Endothelial cell of umbilical vein (primary cell): ENCODE results near the gene CAMKMT. TPM values are rescaled to one million over a fixed set of nuclear protein-coding genes. Genes with fewer than 3 reads are reported as not detected.

Experiments
- BruUV-seq: library from RNA; stranded (reverse); fragments of 400-500 nt; replicated peaks from 2 replicates; lab custom pipeline; 2021; lab: Mats Ljungman, UMichigan
- CTCF ChIA-PET: fragments of 300-600, 350-600 bp; sonication (Branson Sonifier 250); formaldehyde crosslinking; loops from one replicate; lab custom pipeline; 2021; ENCODE audit warnings: antibody characterized with exemption, inconsistent platforms; lab: Charles Lee
- POLR2A ChIA-PET: fragments of 300-600, 350-600 bp; sonication (Branson Sonifier 250); formaldehyde crosslinking; loops from one replicate; lab custom pipeline; 2021; ENCODE audit warnings: antibody characterized with exemption, inconsistent platforms; lab: Charles Lee
- DNase-seq: peaks from one replicate; pipeline ENCODE4 v3.0.0-alpha.2; 2011; ENCODE audit warnings: low read depth, low spot score
- FAIRE-seq: peaks from 2 replicates; lab custom pipeline; 2011; peaks lifted over from hg19 to GRCh38; lab: Jason Lieb, UNC
- H2AFZ ChIP-seq: 2 replicates; pipeline ENCODE4 v1.6.0; 2012; ENCODE audit warnings: low read depth, low read length, control low read depth, inconsistent platforms
- H3K27ac ChIP-seq: 2 replicates; pipeline ENCODE4 v1.5.1; 2011; ENCODE audit warnings: low read depth, mild to moderate bottlenecking, control low read depth, low read length, moderate library complexity; ENCODE audit not compliant: insufficient read depth
- H3K27me3 ChIP-seq, 2 experiments: 2 replicates each; pipeline versions ENCODE4 v1.6.0 to v1.6.1; 2011; ENCODE audit warnings: low read length in 2 of 2, mixed read lengths in 1 of 2; ENCODE audit not compliant: control insufficient read depth in 2 of 2, insufficient read depth in 2 of 2
- H3K36me3 ChIP-seq, 2 experiments: 2 replicates in 1 of 2; 3 replicates in 1 of 2; pipeline ENCODE4 v1.5.1; 2011; ENCODE audit warnings: low read length in 2 of 2, mild to moderate bottlenecking in 1 of 2, moderate library complexity in 1 of 2; ENCODE audit not compliant: control insufficient read depth in 2 of 2, insufficient read depth in 2 of 2; ENCODE audit errors: extremely low read depth in 1 of 2
- H3K4me1 ChIP-seq: 3 replicates; pipeline ENCODE4 v1.5.1; 2011; ENCODE audit warnings: mild to moderate bottlenecking, low read length; ENCODE audit not compliant: control insufficient read depth, insufficient read depth; ENCODE audit errors: extremely low read depth
- H3K4me2 ChIP-seq: 2 replicates; pipeline ENCODE4 v1.6.1; 2011; ENCODE audit warnings: low read length, control low read depth, mixed read lengths; ENCODE audit not compliant: insufficient read depth
- H3K4me3 ChIP-seq, 3 experiments: fragments of 200-600 bp in 1 of 3; sonication (generic), shearing (Covaris generic) in 1 of 3; replicated peaks in 1 of 3; 2 replicates each; pipeline ENCODE4 v1.5.1; 2011 to 2016; ENCODE audit warnings: control low read depth in 3 of 3, low read length in 3 of 3, mild to moderate bottlenecking in 2 of 3, inconsistent platforms in 1 of 3, low read depth in 1 of 3, moderate library complexity in 1 of 3; ENCODE audit not compliant: insufficient read depth in 1 of 3
- H3K79me2 ChIP-seq: 2 replicates; pipeline ENCODE4 v1.6.0; 2012; ENCODE audit warnings: low read length, inconsistent platforms; ENCODE audit not compliant: control insufficient read depth, insufficient read depth
- H3K9ac ChIP-seq: replicated peaks from 2 replicates; pipeline ENCODE3; 2011; ENCODE audit warnings: low read length, control low read depth; ENCODE audit not compliant: insufficient read depth; ENCODE audit errors: extremely low read depth
- H3K9me1 ChIP-seq: replicated peaks from 3 replicates; pipeline ENCODE4 v1.6.0; 2011; ENCODE audit warnings: mild to moderate bottlenecking, low read length; ENCODE audit not compliant: control insufficient read depth, insufficient read depth; ENCODE audit errors: extremely low read depth
- H3K9me3 ChIP-seq: replicated peaks from 2 replicates; pipeline ENCODE4 v1.5.1; 2012; ENCODE audit warnings: low read length, inconsistent platforms; ENCODE audit not compliant: control insufficient read depth, insufficient read depth
- H4K20me1 ChIP-seq: replicated peaks from 2 replicates; pipeline ENCODE3; 2011; ENCODE audit warnings: mild to moderate bottlenecking, low read length; ENCODE audit not compliant: control insufficient read depth, insufficient read depth; ENCODE audit errors: extremely low read depth
- EZH2 ChIP-seq: IDR thresholded peaks from 2 replicates; pipeline ENCODE4 v1.6.1; 2012; ENCODE audit warnings: borderline replicate concordance, low read depth, mild to moderate bottlenecking, moderate library complexity, low read length, inconsistent platforms; ENCODE audit not compliant: severe bottlenecking
- FOS ChIP-seq: IDR thresholded peaks from 2 replicates; pipeline ENCODE4 v1.6.1; 2011; ENCODE audit warnings: mild to moderate bottlenecking, low read length, moderate library complexity, borderline replicate concordance; ENCODE audit not compliant: insufficient read depth
- GATA2 ChIP-seq: IDR thresholded peaks from 2 replicates; pipeline ENCODE4 v1.7.0; 2011; ENCODE audit warnings: low read depth, mild to moderate bottlenecking, moderate library complexity, mixed read lengths, low read length; ENCODE audit not compliant: insufficient read length, insufficient read depth
- JUN ChIP-seq: IDR thresholded peaks from 2 replicates; pipeline ENCODE4 v1.6.1; 2011; ENCODE audit warnings: borderline replicate concordance, low read depth; ENCODE audit not compliant: insufficient read length, insufficient read depth
- MYC ChIP-seq: IDR thresholded peaks from one replicate; pipeline ENCODE4 v1.6.1; 2011; ENCODE audit warnings: mild to moderate bottlenecking, low read depth, low read length
- POLR2A ChIP-seq: IDR thresholded peaks from 2 replicates; pipeline ENCODE4 v1.6.1; 2012; ENCODE audit warnings: low read depth, mild to moderate bottlenecking, control low read depth, low read length
- POLR2AphosphoS5 ChIP-seq: IDR thresholded peaks from 2 replicates; pipeline ENCODE4 v1.6.1; 2012; ENCODE audit warnings: low read depth, mild to moderate bottlenecking, control low read depth, low read length, moderate library complexity; ENCODE audit not compliant: insufficient read depth
- dilution Hi-C: fragments of 300-500 bp; cut with MboI; formaldehyde crosslinking; loops from one replicate; pipeline ENCODE4 v1.15.0; 2019; ENCODE audit warnings: low sequenced_read_pairs; ENCODE audit not compliant: extremely low pct_ligation_motif_present
- intact Hi-C: fragments of 100-400 bp; cut with micrococcal nuclease; formaldehyde crosslinking; loops from one replicate; pipeline ENCODE4 v1.10.0; 2022
- polyA plus RNA-seq, 4 experiments: library from polyadenylated mRNA; depleted of rRNA in 3 of 4; stranded (reverse) in 3 of 4; unstranded in 1 of 4; fragments of >200 nt; gene quantifications; 2 replicates each; pipeline versions ENCODE4 v1.2.1 to v1.2.3, GENCODE V29; 2011 to 2012; ENCODE audit warnings: missing spikeins in 1 of 4
- total RNA-seq: library from RNA; stranded (reverse); gene quantifications from 2 replicates; pipeline ENCODE4 v1.2.3, GENCODE V29; 2021
- TF ChIP-seq, protein P1 (sequence below): IDR thresholded peaks from 2 replicates; pipeline ENCODE4 v1.6.1; 2011; ENCODE audit not compliant: insufficient read depth, insufficient read length
- TF ChIP-seq, protein P2 (sequence below), 2 donors: IDR thresholded peaks; 1 replicate in 1 of 2; 2 replicates in 1 of 2; pipeline ENCODE4 v1.5.1; 2011; ENCODE audit warnings: low read length in 2 of 2, mild to moderate bottlenecking in 2 of 2, moderate library complexity in 2 of 2, control low read depth in 1 of 2, inconsistent platforms in 1 of 2, low read depth in 1 of 2; ENCODE audit not compliant: insufficient read depth in 1 of 2; ENCODE audit errors: extremely low read depth in 1 of 2

CAMKMT gene
- total and polyA plus RNA-seq, 2 donors (not counting 3 experiments of a cell fraction or from before 2014, with no cell fraction given): 4.1 to 10.7 TPM

DNA sequence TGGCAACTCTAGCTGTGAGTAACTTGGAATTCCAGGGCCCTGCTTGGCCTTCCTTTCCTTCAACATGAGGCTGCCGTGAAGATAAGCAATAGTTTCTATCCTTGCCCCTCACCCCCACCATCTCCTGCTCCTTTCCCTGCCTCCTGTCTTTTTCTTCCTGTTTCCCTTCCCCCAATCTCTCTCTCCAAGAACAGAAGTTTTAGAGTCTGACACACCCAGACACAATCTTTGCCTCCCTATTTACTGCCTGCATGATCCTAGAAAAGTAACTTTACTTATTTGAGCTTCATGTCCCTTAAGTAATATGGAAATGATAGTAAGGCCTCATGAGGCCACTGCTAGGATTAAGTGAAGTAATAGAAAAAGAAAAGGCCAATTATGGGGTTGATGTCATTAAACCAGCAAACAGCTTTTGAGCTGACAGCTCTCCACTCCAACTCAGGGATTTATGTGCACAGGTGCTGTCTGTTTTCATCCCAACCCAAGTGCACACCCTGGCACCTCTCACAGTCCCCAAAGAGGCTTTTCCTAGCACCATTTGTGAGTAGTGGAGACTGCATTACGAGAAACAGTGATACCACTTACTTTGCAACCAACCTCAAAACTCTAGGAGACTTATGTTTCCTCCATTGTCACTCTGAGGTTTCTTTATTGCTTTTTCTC lies 456.1 kb downstream of the CAMKMT start:
- TF ChIP-seq MYC: no peak
- TF ChIP-seq GATA2: no peak
- TF ChIP-seq, protein P1, sequence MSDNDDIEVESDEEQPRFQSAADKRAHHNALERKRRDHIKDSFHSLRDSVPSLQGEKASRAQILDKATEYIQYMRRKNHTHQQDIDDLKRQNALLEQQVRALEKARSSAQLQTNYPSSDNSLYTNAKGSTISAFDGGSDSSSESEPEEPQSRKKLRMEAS: no peak
- no peak for TF ChIP-seq FOS
- no peak for TF ChIP-seq EZH2
- no peak for TF ChIP-seq POLR2A
- no peak for TF ChIP-seq POLR2AphosphoS5
- no peak for TF ChIP-seq JUN
- TF ChIP-seq, protein P2, sequence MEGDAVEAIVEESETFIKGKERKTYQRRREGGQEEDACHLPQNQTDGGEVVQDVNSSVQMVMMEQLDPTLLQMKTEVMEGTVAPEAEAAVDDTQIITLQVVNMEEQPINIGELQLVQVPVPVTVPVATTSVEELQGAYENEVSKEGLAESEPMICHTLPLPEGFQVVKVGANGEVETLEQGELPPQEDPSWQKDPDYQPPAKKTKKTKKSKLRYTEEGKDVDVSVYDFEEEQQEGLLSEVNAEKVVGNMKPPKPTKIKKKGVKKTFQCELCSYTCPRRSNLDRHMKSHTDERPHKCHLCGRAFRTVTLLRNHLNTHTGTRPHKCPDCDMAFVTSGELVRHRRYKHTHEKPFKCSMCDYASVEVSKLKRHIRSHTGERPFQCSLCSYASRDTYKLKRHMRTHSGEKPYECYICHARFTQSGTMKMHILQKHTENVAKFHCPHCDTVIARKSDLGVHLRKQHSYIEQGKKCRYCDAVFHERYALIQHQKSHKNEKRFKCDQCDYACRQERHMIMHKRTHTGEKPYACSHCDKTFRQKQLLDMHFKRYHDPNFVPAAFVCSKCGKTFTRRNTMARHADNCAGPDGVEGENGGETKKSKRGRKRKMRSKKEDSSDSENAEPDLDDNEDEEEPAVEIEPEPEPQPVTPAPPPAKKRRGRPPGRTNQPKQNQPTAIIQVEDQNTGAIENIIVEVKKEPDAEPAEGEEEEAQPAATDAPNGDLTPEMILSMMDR (IDR thresholded peaks at IDR 0.05; ENCODE audit: extremely low read depth in 1 of 2, insufficient read depth in 1 of 2, low read depth in 1 of 2, low read length in 2 of 2): no peak
- Histone ChIP-seq H3K36me3 (no peaks in the 10 kb centered on the region), H3K4me3 (no peak overlapping the region), H3K9me1 (no peaks in the 10 kb centered on the region), H3K9me3 (no peaks in the 10 kb centered on the region), H3K4me2 (no peak overlapping the region), H4K20me1 (no peaks in the 10 kb centered on the region), H3K9ac (no peak overlapping the region), H3K27ac (no peak overlapping the region), H2AFZ (no peak overlapping the region), H3K27me3 (peaks cover 3 to 6% of the 10 kb centered on the region in 2 experiments), H3K4me1 (no peaks in the 10 kb centered on the region), H3K79me2 (no peaks in the 10 kb centered on the region)
- intact Hi-C loops (no loop called here), dilution Hi-C loops (no loop called here)
- ChIA-PET CTCF (no interaction called here), POLR2A (no interaction called here)
- no TSS peak for BruUV-seq
- FAIRE-seq (no peak), DNase-seq (no peak)
